Spleen (tissue), 11 donors: ENCODE results near the gene DPH2. TPM values are rescaled to one million over a fixed set of nuclear protein-coding genes. Genes with fewer than 3 reads are reported as not detected.

Experiments used
- DNase-seq: peaks from one replicate; pipeline ENCODE4 v3.0.0-alpha.2; 2020
- H3K27ac ChIP-seq, 8 donors: fragments of 200-600 bp; sonication (generic) in 7 of 8; 1 replicate in 4 of 8; 2 replicates in 4 of 8; pipeline versions ENCODE4 v1.5.0 to v1.8.0; 2016 to 2021; ENCODE audit warnings: inconsistent platforms in 4 of 8, mild to moderate bottlenecking in 4 of 8, moderate library complexity in 1 of 8
- H3K27me3 ChIP-seq, 7 donors: fragments of 200-600 bp; sonication (generic) in 6 of 7; replicated peaks in 1 of 7; 1 replicate in 4 of 7; 2 replicates in 3 of 7; pipeline versions ENCODE4 v1.5.0 to v1.8.0; 2016 to 2021; ENCODE audit warnings: inconsistent platforms in 3 of 7, mild to moderate bottlenecking in 1 of 7
- H3K36me3 ChIP-seq, 6 donors: fragments of 200-600 bp; sonication (generic) in 5 of 6; 1 replicate in 4 of 6; 2 replicates in 2 of 6; pipeline versions ENCODE4 v1.5.0 to v1.8.0; 2016 to 2021; ENCODE audit warnings: inconsistent platforms in 2 of 6
- H3K4me1 ChIP-seq, 6 donors: fragments of 200-600 bp; sonication (generic) in 5 of 6; 1 replicate in 3 of 6; 2 replicates in 3 of 6; pipeline versions ENCODE4 v1.5.0 to v1.8.0; 2016 to 2021; ENCODE audit warnings: inconsistent platforms in 3 of 6
- H3K4me3 ChIP-seq, 8 donors: fragments of 200-600 bp; sonication (generic) in 7 of 8; 1 replicate in 4 of 8; 2 replicates in 4 of 8; pipeline versions ENCODE4 v1.5.0 to v1.8.0; 2016 to 2021; ENCODE audit warnings: inconsistent platforms in 4 of 8, mild to moderate bottlenecking in 4 of 8, moderate library complexity in 2 of 8
- H3K9me3 ChIP-seq, 8 donors: fragments of 200-600 bp; sonication (generic) in 7 of 8; 1 replicate in 4 of 8; 2 replicates in 4 of 8; pipeline versions ENCODE4 v1.5.0 to v1.8.0; 2016 to 2021; ENCODE audit warnings: inconsistent platforms in 4 of 8
- POLR2A ChIP-seq, 3 donors: fragments of 450-650 bp; IDR thresholded peaks; one replicate each; pipeline ENCODE4 v1.5.1; 2017; ENCODE audit warnings: antibody characterized with exemption in 3 of 3, mild to moderate bottlenecking in 1 of 3
- POLR2AphosphoS5 ChIP-seq, 3 donors: sonication (generic); formaldehyde crosslinking; IDR thresholded peaks; one replicate each; pipeline ENCODE4 v1.5.1; 2017; ENCODE audit warnings: antibody characterized with exemption in 3 of 3
- WGBS, 5 donors: extraction: QIAGEN DNeasy Blood & Tissue Kit in 3 of 5; methylation state at CpG; one replicate each; pipeline versions ENCODE4 v1.1.5 to v1.1.7; 2013 to 2018; 5-methylcytosine and 5-hydroxymethylcytosine counted together
- intact Hi-C: fragments of 100-400 bp; cut with DNase I; formaldehyde crosslinking; loops from one replicate; pipeline ENCODE4 v1.15.0; 2023; ENCODE audit warnings: low total_unique reads
- polyA plus RNA-seq, 3 donors: library from polyadenylated mRNA; stranded (reverse); fragments of 200-250 nt; gene quantifications; one replicate each; pipeline ENCODE4 v1.2.1, GENCODE V29; 2013
- total RNA-seq, 7 donors: library from RNA; depleted of rRNA in 3 of 7; stranded (reverse); fragments of >200 nt in 3 of 7; fragmentation: NEBNext Ultra II Directional in 4 of 7; extraction: Animal tissue kit (Norgen Biotek cat#: 25700) in 4 of 7; gene quantifications; one replicate each; pipeline versions ENCODE4 v1.1.0 to v1.2.1, GENCODE V29; 2016 to 2021
- TF ChIP-seq, protein P1 (sequence below), 11 experiments: fragments of 200-600 bp in 7 of 11; fragments of 450-650 bp in 4 of 11; sonication (generic) in 4 of 11; IDR thresholded peaks in 8 of 11; conservative IDR thresholded peaks in 3 of 11; 1 replicate in 7 of 11; 2 replicates in 4 of 11; pipeline versions ENCODE4 v1.4.0 to v1.8.0; 2016 to 2021; ENCODE audit warnings: antibody characterized with exemption in 11 of 11, inconsistent platforms in 4 of 11, mild to moderate bottlenecking in 1 of 11
- donor health status: healthy with polysubstance abuse.
- donor health status: DM: no; HTN: no; CAD: no; lungs with moderate emphysema.
- donor health status: DM: no; HTN: no; CAD: no.
- donor health status: Bipolar disorder and iron deficiency.
- donor health status: healthy.
- donor health status: DM: no; HTN: no; CAD: no.
- donor health status: DM: yes; HTN: yes; CAD: no.

DPH2 gene
- total and polyA plus RNA-seq, 10 donors = 15.7 to 36.5 (median 24.5) TPM

DNA sequence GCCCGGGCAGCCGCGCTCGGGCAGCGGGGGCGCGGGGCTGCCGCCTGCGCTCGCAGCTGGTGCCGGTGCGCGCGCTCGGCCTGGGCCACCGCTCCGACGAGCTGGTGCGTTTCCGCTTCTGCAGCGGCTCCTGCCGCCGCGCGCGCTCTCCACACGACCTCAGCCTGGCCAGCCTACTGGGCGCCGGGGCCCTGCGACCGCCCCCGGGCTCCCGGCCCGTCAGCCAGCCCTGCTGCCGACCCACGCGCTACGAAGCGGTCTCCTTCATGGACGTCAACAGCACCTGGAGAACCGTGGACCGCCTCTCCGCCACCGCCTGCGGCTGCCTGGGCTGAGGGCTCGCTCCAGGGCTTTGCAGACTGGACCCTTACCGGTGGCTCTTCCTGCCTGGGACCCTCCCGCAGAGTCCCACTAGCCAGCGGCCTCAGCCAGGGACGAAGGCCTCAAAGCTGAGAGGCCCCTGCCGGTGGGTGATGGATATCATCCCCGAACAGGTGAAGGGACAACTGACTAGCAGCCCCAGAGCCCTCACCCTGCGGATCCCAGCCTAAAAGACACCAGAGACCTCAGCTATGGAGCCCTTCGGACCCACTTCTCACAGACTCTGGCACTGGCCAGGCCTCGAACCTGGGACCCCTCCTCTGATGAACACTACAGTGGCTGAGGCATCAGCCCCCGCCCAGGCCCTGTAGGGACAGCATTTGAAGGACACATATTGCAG is 33.2 kb upstream of the DPH2 start:
- DNase-seq = no peak
- Histone ChIP-seq H3K4me1 (peaks cover 7 to 41% (median 34%) of the 10 kb centered on the region in 6 donors), H3K27ac (no peak overlapping the region), H3K4me3 (peak overlapping the region in 7 of 8 donors; percentile 28 to 68 (median 34)), H3K27me3 (peaks cover 0 to 47% (median 31%) of the 10 kb centered on the region in 7 donors), H3K9me3 (no peaks in the 10 kb centered on the region), H3K36me3 (no peaks in the 10 kb centered on the region)
- TF ChIP-seq POLR2AphosphoS5 (IDR thresholded peaks at IDR 0.05) (no peak), POLR2A (IDR thresholded peaks at IDR 0.05) (no peak)
- TF ChIP-seq, protein P1, sequence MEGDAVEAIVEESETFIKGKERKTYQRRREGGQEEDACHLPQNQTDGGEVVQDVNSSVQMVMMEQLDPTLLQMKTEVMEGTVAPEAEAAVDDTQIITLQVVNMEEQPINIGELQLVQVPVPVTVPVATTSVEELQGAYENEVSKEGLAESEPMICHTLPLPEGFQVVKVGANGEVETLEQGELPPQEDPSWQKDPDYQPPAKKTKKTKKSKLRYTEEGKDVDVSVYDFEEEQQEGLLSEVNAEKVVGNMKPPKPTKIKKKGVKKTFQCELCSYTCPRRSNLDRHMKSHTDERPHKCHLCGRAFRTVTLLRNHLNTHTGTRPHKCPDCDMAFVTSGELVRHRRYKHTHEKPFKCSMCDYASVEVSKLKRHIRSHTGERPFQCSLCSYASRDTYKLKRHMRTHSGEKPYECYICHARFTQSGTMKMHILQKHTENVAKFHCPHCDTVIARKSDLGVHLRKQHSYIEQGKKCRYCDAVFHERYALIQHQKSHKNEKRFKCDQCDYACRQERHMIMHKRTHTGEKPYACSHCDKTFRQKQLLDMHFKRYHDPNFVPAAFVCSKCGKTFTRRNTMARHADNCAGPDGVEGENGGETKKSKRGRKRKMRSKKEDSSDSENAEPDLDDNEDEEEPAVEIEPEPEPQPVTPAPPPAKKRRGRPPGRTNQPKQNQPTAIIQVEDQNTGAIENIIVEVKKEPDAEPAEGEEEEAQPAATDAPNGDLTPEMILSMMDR (IDR thresholded peaks at IDR 0.05 in 8 of 11, conservative IDR thresholded peaks at IDR 0.05 in 3 of 11) = no peak
- intact Hi-C loops = loop anchor here (10.0 kb wide), 1 partner anchor 412 kb away; no protein-coding TSS in a partner anchor
- 12 to 80% (median 14%) methylated on average over 1 to 56 of the region's 56 CpGs for WGBS, 5 donors

DNA sequence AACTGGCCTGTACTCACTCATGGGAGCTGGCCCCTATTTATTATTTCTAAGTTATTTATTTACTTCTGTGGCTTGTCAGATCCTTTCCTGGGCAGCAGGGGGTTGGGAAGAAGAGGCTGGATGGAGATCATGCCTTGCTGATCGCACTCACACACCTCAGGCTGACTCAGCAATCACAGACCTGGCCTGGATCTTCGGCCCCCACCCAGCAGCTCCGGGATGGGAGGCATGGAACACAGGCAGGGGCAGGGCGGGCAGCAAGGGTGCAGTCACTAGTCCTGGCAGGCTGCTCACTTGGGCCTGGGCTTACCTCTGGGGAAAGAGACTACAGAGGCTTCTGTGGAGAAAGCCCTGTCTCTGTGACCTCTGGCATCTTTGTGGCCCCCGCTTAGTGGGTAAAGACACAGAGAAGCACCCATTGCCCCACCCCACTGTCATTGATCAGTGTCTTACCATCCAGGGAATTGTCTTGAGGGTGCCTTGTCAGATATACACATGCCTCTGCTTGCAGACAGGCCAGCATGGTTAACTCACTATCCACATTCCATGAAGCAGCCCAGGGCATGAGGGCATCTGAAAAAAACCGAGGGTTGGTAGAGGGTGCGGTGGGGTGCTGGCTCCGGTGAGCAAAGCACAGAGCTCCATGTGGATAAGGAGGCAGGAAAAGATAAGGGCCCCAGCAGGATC is 32.5 kb upstream of the DPH2 start:
- H3K4me1 ChIP-seq = peaks cover 7 to 41% (median 34%) of the 10 kb centered on the region in 6 donors
- WGBS, 5 donors = 92 to 98% (median 96%) methylated on average over 5 to 8 of the region's 8 CpGs
- H3K27me3 ChIP-seq = peaks cover 0 to 47% (median 31%) of the 10 kb centered on the region in 7 donors
- DNase-seq = no peak
- intact Hi-C loops = loop anchor here (10.0 kb wide), 1 partner anchor 413 kb away; no protein-coding TSS in a partner anchor
- H3K9me3 ChIP-seq = no peaks in the 10 kb centered on the region
- no peaks in the 10 kb centered on the region for H3K36me3 ChIP-seq
- H3K27ac ChIP-seq = no peak overlapping the region
- no peak overlapping the region for H3K4me3 ChIP-seq
- TF ChIP-seq POLR2A (IDR thresholded peaks at IDR 0.05) (no peak), POLR2AphosphoS5 (IDR thresholded peaks at IDR 0.05) (no peak)
- TF ChIP-seq, protein P1 (IDR thresholded peaks at IDR 0.05 in 8 of 11, conservative IDR thresholded peaks at IDR 0.05 in 3 of 11) = no peak

DNA sequence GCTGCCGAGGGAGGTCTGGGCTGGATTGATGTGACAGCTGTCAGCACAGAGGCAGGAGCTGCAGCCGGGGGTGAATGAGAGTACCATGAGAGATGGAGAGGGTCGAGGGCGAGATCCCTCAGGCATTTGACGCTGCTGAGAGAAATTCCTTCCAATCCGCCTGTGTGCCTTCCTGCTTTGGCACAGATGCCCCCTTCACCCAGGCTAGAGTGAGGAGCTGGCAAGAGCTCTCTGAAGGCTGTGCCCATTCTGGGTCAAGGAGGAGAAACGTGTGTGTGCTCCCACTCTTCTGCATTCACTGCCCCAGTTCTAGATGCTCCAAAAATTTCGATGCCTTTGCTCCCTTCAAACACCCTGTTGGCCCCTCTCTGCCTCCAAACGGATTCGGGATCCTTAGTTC is 31.4 kb upstream of the DPH2 start:
- TF ChIP-seq, protein P1 (IDR thresholded peaks at IDR 0.05 in 8 of 11, conservative IDR thresholded peaks at IDR 0.05 in 3 of 11) = no peak
- TF ChIP-seq POLR2AphosphoS5 (IDR thresholded peaks at IDR 0.05) (no peak), POLR2A (IDR thresholded peaks at IDR 0.05) (no peak)
- WGBS, 5 donors = 87 to 91% (median 91%) methylated on average over 10 of the region's 10 CpGs
- intact Hi-C loops = loop anchor here (10.0 kb wide), 1 partner anchor 414 kb away; no protein-coding TSS in a partner anchor
- Histone ChIP-seq H3K36me3 (no peaks in the 10 kb centered on the region), H3K4me1 (peaks cover 3 to 35% (median 29%) of the 10 kb centered on the region in 6 donors), H3K4me3 (no peak overlapping the region), H3K27me3 (peaks cover 0 to 36% (median 24%) of the 10 kb centered on the region in 7 donors), H3K9me3 (no peaks in the 10 kb centered on the region), H3K27ac (no peak overlapping the region)
- DNase-seq = peak; percentile 15
